ENCODE results near the gene OXT.

The OXT gene

GRCh38 chr20:3084283-3084985, 13.0 kb downstream of the OXT start, which contains the start of gene AVP:
Gene AVP (minus strand): TSS chr20:3084724. CDS start chr20:3084674, 50 bp downstream.
- no peak for DNase-seq (ENCODE audit: low read depth in 1 of 2, low spot score in 1 of 2)

GRCh38 chr20:3084986-3085360, 13.6 kb downstream of the OXT start:
- DNase-seq (ENCODE audit: low read depth in 1 of 2, low spot score in 1 of 2): no peak

- DNase-seq (ENCODE audit: low read depth in 1 of 2, low spot score in 1 of 2): no peak
Measured at GRCh38 chr20:3085571-3086072, 14.2 kb downstream of the OXT start.

GRCh38 chr20:3088031-3088430, 16.6 kb downstream of the OXT start:
- no peak for DNase-seq (ENCODE audit: low read depth in 1 of 2, low spot score in 1 of 2)

- DNase-seq (ENCODE audit: low read depth in 1 of 2, low spot score in 1 of 2): no peak
Measured at GRCh38 chr20:3090565-3090964, 19.1 kb downstream of the OXT start.

GRCh38 chr20:3092611-3093379, 21.4 kb downstream of the OXT start:
- DNase-seq (ENCODE audit: low read depth in 1 of 2, low spot score in 1 of 2): no peak

GRCh38 chr20:3093861-3094361, 22.5 kb downstream of the OXT start:
- DNase-seq (ENCODE audit: low read depth in 1 of 2, low spot score in 1 of 2): no peak

- no peak for DNase-seq (ENCODE audit: low read depth in 1 of 2, low spot score in 1 of 2)
Measured at GRCh38 chr20:3094848-3095629, 23.6 kb downstream of the OXT start.

- DNase-seq (ENCODE audit: low read depth in 1 of 2, low spot score in 1 of 2): no peak
Measured at GRCh38 chr20:3100480-3100879, 29.1 kb downstream of the OXT start.

GRCh38 chr20:3101251-3101650, 29.8 kb downstream of the OXT start:
- DNase-seq (ENCODE audit: low read depth in 1 of 2, low spot score in 1 of 2): no peak

GRCh38 chr20:3101737-3102574, 30.5 kb downstream of the OXT start:
- DNase-seq (ENCODE audit: low read depth in 1 of 2, low spot score in 1 of 2): peak; percentile 21 to 49

- no peak for DNase-seq (ENCODE audit: low read depth in 1 of 2, low spot score in 1 of 2)
Measured at GRCh38 chr20:3102575-3103368, 31.4 kb downstream of the OXT start.

GRCh38 chr20:3103369-3104032, 32.1 kb downstream of the OXT start:
- no peak for DNase-seq (ENCODE audit: low read depth in 1 of 2, low spot score in 1 of 2)

- no peak for DNase-seq (ENCODE audit: low read depth in 1 of 2, low spot score in 1 of 2)
Measured at GRCh38 chr20:3105256-3106137, 34.1 kb downstream of the OXT start.

GRCh38 chr20:3106185-3106584, 34.8 kb downstream of the OXT start:
- no peak for DNase-seq (ENCODE audit: low read depth in 1 of 2, low spot score in 1 of 2)

- DNase-seq (ENCODE audit: low read depth in 1 of 2, low spot score in 1 of 2): no peak
Measured at GRCh38 chr20:3106658-3107463, 35.4 kb downstream of the OXT start.

GRCh38 chr20:3107464-3108025, 36.1 kb downstream of the OXT start:
- no peak for DNase-seq (ENCODE audit: low read depth in 1 of 2, low spot score in 1 of 2)
